Panc1 (cell line): Measurements from ENCODE around the gene LIME1.

ENCODE experiments used
- POLR2AphosphoS5 ChIP-seq: IDR thresholded peaks from 2 replicates; pipeline ENCODE4 v1.6.1; 2012; ENCODE audit warnings: mild to moderate bottlenecking, low read depth, low read length, moderate library complexity
- TF ChIP-seq, protein P1 (sequence below): fragments of 450-650 bp; IDR thresholded peaks from 2 replicates; pipeline ENCODE4 v1.5.1; 2017; ENCODE audit warnings: mild to moderate bottlenecking
- TF ChIP-seq, protein P2 (sequence below), 2 experiments: IDR thresholded peaks; 2 replicates each; pipeline ENCODE4 v1.6.1; 2011 to 2012; ENCODE audit warnings: low read depth in 2 of 2, control low read depth in 1 of 2, low read length in 1 of 2, mild to moderate bottlenecking in 1 of 2, moderate library complexity in 1 of 2; ENCODE audit not compliant: insufficient read depth in 1 of 2

DNA sequence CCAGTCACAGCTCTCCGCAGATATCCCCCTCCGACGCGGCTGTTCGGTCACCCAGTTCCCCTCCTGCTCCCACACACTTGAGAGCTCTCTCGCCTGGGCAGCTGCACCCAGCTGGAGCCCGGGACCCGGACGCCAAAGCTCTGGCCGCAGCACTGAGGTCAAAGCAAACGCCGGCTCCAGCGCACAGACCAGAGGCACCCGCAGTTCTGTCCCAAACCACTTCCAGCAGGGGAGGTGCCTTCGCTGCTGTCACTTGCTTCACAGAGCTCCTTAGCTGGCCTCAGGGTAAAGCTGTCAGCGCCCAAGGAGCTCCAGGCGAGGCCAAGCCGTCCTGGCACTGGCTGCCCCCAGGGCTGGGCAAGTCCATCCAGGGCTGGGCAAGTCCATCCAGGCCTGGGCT, 31.0 kb downstream of the LIME1 start:
- TF ChIP-seq, protein P1, sequence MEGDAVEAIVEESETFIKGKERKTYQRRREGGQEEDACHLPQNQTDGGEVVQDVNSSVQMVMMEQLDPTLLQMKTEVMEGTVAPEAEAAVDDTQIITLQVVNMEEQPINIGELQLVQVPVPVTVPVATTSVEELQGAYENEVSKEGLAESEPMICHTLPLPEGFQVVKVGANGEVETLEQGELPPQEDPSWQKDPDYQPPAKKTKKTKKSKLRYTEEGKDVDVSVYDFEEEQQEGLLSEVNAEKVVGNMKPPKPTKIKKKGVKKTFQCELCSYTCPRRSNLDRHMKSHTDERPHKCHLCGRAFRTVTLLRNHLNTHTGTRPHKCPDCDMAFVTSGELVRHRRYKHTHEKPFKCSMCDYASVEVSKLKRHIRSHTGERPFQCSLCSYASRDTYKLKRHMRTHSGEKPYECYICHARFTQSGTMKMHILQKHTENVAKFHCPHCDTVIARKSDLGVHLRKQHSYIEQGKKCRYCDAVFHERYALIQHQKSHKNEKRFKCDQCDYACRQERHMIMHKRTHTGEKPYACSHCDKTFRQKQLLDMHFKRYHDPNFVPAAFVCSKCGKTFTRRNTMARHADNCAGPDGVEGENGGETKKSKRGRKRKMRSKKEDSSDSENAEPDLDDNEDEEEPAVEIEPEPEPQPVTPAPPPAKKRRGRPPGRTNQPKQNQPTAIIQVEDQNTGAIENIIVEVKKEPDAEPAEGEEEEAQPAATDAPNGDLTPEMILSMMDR, result no peak
- TF ChIP-seq POLR2AphosphoS5, result no peak
- TF ChIP-seq, protein P2, sequence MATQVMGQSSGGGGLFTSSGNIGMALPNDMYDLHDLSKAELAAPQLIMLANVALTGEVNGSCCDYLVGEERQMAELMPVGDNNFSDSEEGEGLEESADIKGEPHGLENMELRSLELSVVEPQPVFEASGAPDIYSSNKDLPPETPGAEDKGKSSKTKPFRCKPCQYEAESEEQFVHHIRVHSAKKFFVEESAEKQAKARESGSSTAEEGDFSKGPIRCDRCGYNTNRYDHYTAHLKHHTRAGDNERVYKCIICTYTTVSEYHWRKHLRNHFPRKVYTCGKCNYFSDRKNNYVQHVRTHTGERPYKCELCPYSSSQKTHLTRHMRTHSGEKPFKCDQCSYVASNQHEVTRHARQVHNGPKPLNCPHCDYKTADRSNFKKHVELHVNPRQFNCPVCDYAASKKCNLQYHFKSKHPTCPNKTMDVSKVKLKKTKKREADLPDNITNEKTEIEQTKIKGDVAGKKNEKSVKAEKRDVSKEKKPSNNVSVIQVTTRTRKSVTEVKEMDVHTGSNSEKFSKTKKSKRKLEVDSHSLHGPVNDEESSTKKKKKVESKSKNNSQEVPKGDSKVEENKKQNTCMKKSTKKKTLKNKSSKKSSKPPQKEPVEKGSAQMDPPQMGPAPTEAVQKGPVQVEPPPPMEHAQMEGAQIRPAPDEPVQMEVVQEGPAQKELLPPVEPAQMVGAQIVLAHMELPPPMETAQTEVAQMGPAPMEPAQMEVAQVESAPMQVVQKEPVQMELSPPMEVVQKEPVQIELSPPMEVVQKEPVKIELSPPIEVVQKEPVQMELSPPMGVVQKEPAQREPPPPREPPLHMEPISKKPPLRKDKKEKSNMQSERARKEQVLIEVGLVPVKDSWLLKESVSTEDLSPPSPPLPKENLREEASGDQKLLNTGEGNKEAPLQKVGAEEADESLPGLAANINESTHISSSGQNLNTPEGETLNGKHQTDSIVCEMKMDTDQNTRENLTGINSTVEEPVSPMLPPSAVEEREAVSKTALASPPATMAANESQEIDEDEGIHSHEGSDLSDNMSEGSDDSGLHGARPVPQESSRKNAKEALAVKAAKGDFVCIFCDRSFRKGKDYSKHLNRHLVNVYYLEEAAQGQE (IDR thresholded peaks at IDR 0.05; ENCODE audit: insufficient read depth in 1 of 2, low read depth in 2 of 2, low read length in 1 of 2), result no peak
